PC-9 (cell line): Measurements from ENCODE around the gene COL23A1.

Experiments used
- CTCF ChIP-seq: fragments of 200-600 bp; sonication (generic); conservative IDR thresholded peaks from 2 replicates; pipeline ENCODE4 v1.6.1; 2017; ENCODE audit warnings: mixed run types, antibody characterized with exemption, mild to moderate bottlenecking, moderate library complexity
- EZH2 ChIP-seq: fragments of 200-600 bp; sonication (generic); IDR thresholded peaks from 2 replicates; pipeline ENCODE4 v1.8.0; 2017; ENCODE audit warnings: antibody characterized with exemption, low read depth

DNA sequence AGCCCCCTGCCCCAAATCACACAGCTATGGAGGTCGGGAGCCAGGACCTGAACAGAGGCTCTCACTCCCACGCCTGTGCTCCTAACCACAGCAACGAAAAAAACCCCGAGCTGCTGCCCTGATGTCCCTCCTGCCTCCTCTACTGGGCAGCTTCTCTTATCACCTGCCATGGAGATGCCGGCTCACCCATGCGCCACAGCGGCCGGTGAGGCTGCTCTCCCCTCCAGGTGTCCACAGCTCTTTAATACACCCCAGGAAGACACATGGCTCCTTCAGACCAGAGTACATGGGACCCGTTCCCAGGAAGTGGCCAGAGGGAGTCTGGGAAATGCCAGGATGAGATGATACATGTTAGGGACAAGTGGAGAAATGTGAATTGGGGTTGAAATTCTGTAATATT is 110.9 kb downstream of the COL23A1 start:
- TF ChIP-seq CTCF (no peak), EZH2 (no peak)
